Rectal smooth muscle tissue (tissue), 1 donor: ENCODE measurements around the gene DOK5.

Source experiments
- H3K27ac ChIP-seq: one replicate; pipeline ENCODE4 v1.7.0; 2013; ENCODE audit warnings: low read depth, low read length, inconsistent platforms
- H3K27me3 ChIP-seq: one replicate; pipeline ENCODE4 v1.7.0; 2013; ENCODE audit warnings: low read length; ENCODE audit not compliant: control insufficient read depth, insufficient read depth
- H3K36me3 ChIP-seq: one replicate; pipeline ENCODE4 v1.7.0; 2013; ENCODE audit warnings: low read length; ENCODE audit not compliant: control insufficient read depth, insufficient read depth
- H3K4me1 ChIP-seq: one replicate; pipeline ENCODE4 v1.7.0; 2013; ENCODE audit warnings: low read length; ENCODE audit not compliant: control insufficient read depth, insufficient read depth
- H3K4me3 ChIP-seq: one replicate; pipeline ENCODE4 v1.7.0; 2013; ENCODE audit warnings: low read length
- H3K9ac ChIP-seq: one replicate; pipeline ENCODE4 v1.7.0; 2013; ENCODE audit warnings: low read length

The DOK5 gene

GRCh38 chr20:54454982-54455381, 20.4 kb upstream of the DOK5 start:
- H3K27ac ChIP-seq, result no peak overlapping the region
- H3K36me3 ChIP-seq, result no peaks in the 10 kb centered on the region
- no peaks in the 10 kb centered on the region for H3K27me3 ChIP-seq
- no peak overlapping the region for H3K9ac ChIP-seq
- H3K4me1 ChIP-seq, result no peaks in the 10 kb centered on the region
- no peak overlapping the region for H3K4me3 ChIP-seq

GRCh38 chr20:54456423-54456822, 19.0 kb upstream of the DOK5 start:
- Histone ChIP-seq H3K4me1 (no peaks in the 10 kb centered on the region), H3K36me3 (no peaks in the 10 kb centered on the region), H3K27me3 (no peaks in the 10 kb centered on the region), H3K4me3 (no peak overlapping the region), H3K27ac (no peak overlapping the region), H3K9ac (no peak overlapping the region)

- no peak overlapping the region for H3K4me3 ChIP-seq
- no peaks in the 10 kb centered on the region for H3K36me3 ChIP-seq
- no peaks in the 10 kb centered on the region for H3K4me1 ChIP-seq
- no peaks in the 10 kb centered on the region for H3K27me3 ChIP-seq
- no peak overlapping the region for H3K27ac ChIP-seq
- no peak overlapping the region for H3K9ac ChIP-seq
These were observed 18.4 kb upstream of the DOK5 start for GRCh38 chr20:54456961-54457360.

GRCh38 chr20:54458219-54458618, 17.2 kb upstream of the DOK5 start:
- H3K36me3 ChIP-seq, result no peaks in the 10 kb centered on the region
- H3K4me1 ChIP-seq, result no peaks in the 10 kb centered on the region
- H3K27me3 ChIP-seq, result no peaks in the 10 kb centered on the region
- no peak overlapping the region for H3K9ac ChIP-seq
- no peak overlapping the region for H3K4me3 ChIP-seq
- no peak overlapping the region for H3K27ac ChIP-seq

GRCh38 chr20:54459279-54459678, 16.1 kb upstream of the DOK5 start:
- Histone ChIP-seq H3K27ac (no peak overlapping the region), H3K27me3 (no peaks in the 10 kb centered on the region), H3K36me3 (no peaks in the 10 kb centered on the region), H3K4me3 (no peak overlapping the region), H3K4me1 (no peaks in the 10 kb centered on the region), H3K9ac (no peak overlapping the region)

- no peak overlapping the region for H3K9ac ChIP-seq
- H3K27me3 ChIP-seq, result no peaks in the 10 kb centered on the region
- no peak overlapping the region for H3K27ac ChIP-seq
- no peak overlapping the region for H3K4me3 ChIP-seq
- H3K36me3 ChIP-seq, result no peaks in the 10 kb centered on the region
- H3K4me1 ChIP-seq, result no peaks in the 10 kb centered on the region
These were observed 11.4 kb upstream of the DOK5 start for GRCh38 chr20:54464003-54464402.

GRCh38 chr20:54466127-54466526, 9.3 kb upstream of the DOK5 start:
- Histone ChIP-seq H3K4me1 (no peaks in the 10 kb centered on the region), H3K27ac (no peak overlapping the region), H3K9ac (no peak overlapping the region), H3K36me3 (no peaks in the 10 kb centered on the region), H3K4me3 (no peak overlapping the region), H3K27me3 (no peaks in the 10 kb centered on the region)

GRCh38 chr20:54467622-54468021, 7.8 kb upstream of the DOK5 start:
- Histone ChIP-seq H3K27ac (no peak overlapping the region), H3K4me1 (no peaks in the 10 kb centered on the region), H3K9ac (no peak overlapping the region), H3K4me3 (no peak overlapping the region), H3K36me3 (no peaks in the 10 kb centered on the region), H3K27me3 (no peaks in the 10 kb centered on the region)

- Histone ChIP-seq H3K27me3 (no peaks in the 10 kb centered on the region), H3K4me3 (no peak overlapping the region), H3K9ac (no peak overlapping the region), H3K36me3 (no peaks in the 10 kb centered on the region), H3K4me1 (no peaks in the 10 kb centered on the region), H3K27ac (no peak overlapping the region)
These were observed 7.3 kb upstream of the DOK5 start for GRCh38 chr20:54468082-54468481.

- Histone ChIP-seq H3K36me3 (no peaks in the 10 kb centered on the region), H3K4me1 (no peaks in the 10 kb centered on the region), H3K27ac (no peak overlapping the region), H3K9ac (no peak overlapping the region), H3K4me3 (no peak overlapping the region), H3K27me3 (no peaks in the 10 kb centered on the region)
These were observed 6.1 kb upstream of the DOK5 start for GRCh38 chr20:54469293-54469692.

- no peak overlapping the region for H3K27ac ChIP-seq
- H3K36me3 ChIP-seq, result no peaks in the 10 kb centered on the region
- H3K4me1 ChIP-seq, result no peaks in the 10 kb centered on the region
- no peak overlapping the region for H3K9ac ChIP-seq
- no peak overlapping the region for H3K4me3 ChIP-seq
- no peaks in the 10 kb centered on the region for H3K27me3 ChIP-seq
These were observed 5.4 kb upstream of the DOK5 start for GRCh38 chr20:54469952-54470351.

- no peaks in the 10 kb centered on the region for H3K4me1 ChIP-seq
- H3K36me3 ChIP-seq, result no peaks in the 10 kb centered on the region
- H3K27ac ChIP-seq, result no peak overlapping the region
- no peaks in the 10 kb centered on the region for H3K27me3 ChIP-seq
- H3K4me3 ChIP-seq, result no peak overlapping the region
- no peak overlapping the region for H3K9ac ChIP-seq
These were observed 4.7 kb upstream of the DOK5 start for GRCh38 chr20:54470697-54471096.

GRCh38 chr20:54472607-54473006, 2.8 kb upstream of the DOK5 start:
- peaks cover 5% of the 10 kb centered on the region for H3K27me3 ChIP-seq
- H3K9ac ChIP-seq, result no peak overlapping the region
- no peak overlapping the region for H3K4me3 ChIP-seq
- H3K27ac ChIP-seq, result no peak overlapping the region
- H3K36me3 ChIP-seq, result no peaks in the 10 kb centered on the region
- H3K4me1 ChIP-seq, result peaks cover 3% of the 10 kb centered on the region
